Neural cell (in vitro differentiated cells): Measurements from ENCODE around the gene HCN1. TPM values are rescaled to one million over a fixed set of nuclear protein-coding genes. Genes with fewer than 3 reads are reported as not detected.
"Not testable (repeated sequence)": the region's sequence is repeated elsewhere in the genome, so short reads cannot be mapped to it uniquely, and the experiment has no call there.

Experiments
- H2AFZ ChIP-seq: fragments of 200-600, 300-800 bp; sonication (generic), shearing (Covaris generic); 2 replicates; pipeline ENCODE4 v1.6.0; 2014; ENCODE audit warnings: low read depth, mild to moderate bottlenecking, antibody characterized with exemption, low read length, moderate library complexity
- H3F3A ChIP-seq: fragments of 200-600 bp; shearing (Covaris generic); 2 replicates; pipeline ENCODE4 v1.6.1; 2016; ENCODE audit warnings: mild to moderate bottlenecking, moderate library complexity, mixed read lengths, antibody characterized with exemption, low read length; ENCODE audit not compliant: insufficient read depth, poor library complexity, severe bottlenecking
- H3K27ac ChIP-seq: fragments of 200-600, 300-800 bp; sonication (generic), shearing (Covaris generic); 2 replicates; pipeline ENCODE4 v1.5.1; 2014; ENCODE audit warnings: mild to moderate bottlenecking, low read length, moderate library complexity
- H3K27me3 ChIP-seq: fragments of 300-800, 200-600 bp; sonication (generic), shearing (Covaris generic); 2 replicates; pipeline ENCODE4 v1.6.0; 2014; ENCODE audit warnings: mild to moderate bottlenecking, low read depth, low read length, moderate library complexity; ENCODE audit not compliant: insufficient read depth
- H3K36me3 ChIP-seq: fragments of 300-800, 200-600 bp; sonication (generic), shearing (Covaris generic); 2 replicates; pipeline ENCODE4 v1.5.1; 2014; ENCODE audit warnings: mild to moderate bottlenecking, antibody characterized with exemption, low read length, moderate library complexity; ENCODE audit not compliant: insufficient read depth
- H3K4me2 ChIP-seq: fragments of 300-800, 200-600 bp; sonication (generic), shearing (Covaris generic); 2 replicates; pipeline ENCODE4 v1.6.0; 2014; ENCODE audit warnings: mild to moderate bottlenecking, low read length
- H3K4me3 ChIP-seq: fragments of 300-800, 200-600 bp; sonication (generic), shearing (Covaris generic); 2 replicates; pipeline ENCODE4 v1.5.1; 2014; ENCODE audit warnings: mild to moderate bottlenecking, low read length, moderate library complexity
- H3K79me2 ChIP-seq: fragments of 200-600 bp; shearing (Covaris generic); replicated peaks from 2 replicates; pipeline ENCODE4 v1.6.0; 2014; ENCODE audit warnings: mild to moderate bottlenecking, low read length, moderate library complexity; ENCODE audit not compliant: insufficient read depth
- H3K9ac ChIP-seq: fragments of 300-800, 200-600 bp; sonication (generic), shearing (Covaris generic); 2 replicates; pipeline ENCODE4 v1.6.1; 2016; ENCODE audit warnings: mild to moderate bottlenecking, low read length, mixed read lengths
- H3K9me2 ChIP-seq: fragments of 200-600 bp; shearing (Covaris generic); 2 replicates; pipeline ENCODE4 v1.6.1; 2016; ENCODE audit warnings: mild to moderate bottlenecking, low read length, mixed read lengths; ENCODE audit not compliant: insufficient read depth
- H3K9me3 ChIP-seq: fragments of 200-600, 300-800 bp; sonication (generic), shearing (Covaris generic); 2 replicates; pipeline ENCODE4 v1.6.1; 2016; ENCODE audit warnings: mild to moderate bottlenecking, mixed run types, low read length, moderate library complexity, mixed read lengths
- H4K20me1 ChIP-seq: fragments of 200-600 bp; shearing (Covaris generic); 2 replicates; pipeline ENCODE4 v1.6.1; 2016; ENCODE audit warnings: mild to moderate bottlenecking, mixed run types; ENCODE audit not compliant: insufficient read depth
- EP300 ChIP-seq: fragments of 450-650 bp; conservative IDR thresholded peaks from 2 replicates; pipeline ENCODE4 v1.6.1; 2014; ENCODE audit warnings: antibody characterized with exemption, mild to moderate bottlenecking, moderate library complexity; ENCODE audit not compliant: poor library complexity, severe bottlenecking
- EZH2 ChIP-seq: fragments of 200-600, 300-800 bp; shearing (Covaris generic), sonication (generic); IDR thresholded peaks from 2 replicates; pipeline ENCODE4 v1.6.1; 2014; ENCODE audit warnings: antibody characterized with exemption, low read length, borderline replicate concordance, mild to moderate bottlenecking; ENCODE audit not compliant: insufficient read depth, poor library complexity, severe bottlenecking
- MXI1 ChIP-seq: fragments of 450-650 bp; conservative IDR thresholded peaks from 2 replicates; pipeline ENCODE4 v1.6.1; 2014; ENCODE audit warnings: antibody characterized with exemption, mild to moderate bottlenecking; ENCODE audit not compliant: poor library complexity, severe bottlenecking
- POLR2AphosphoS5 ChIP-seq: IDR thresholded peaks from 2 replicates; pipeline ENCODE4 v1.6.1; 2012
- RAD21 ChIP-seq: fragments of 450-650 bp; conservative IDR thresholded peaks from 2 replicates; pipeline ENCODE4 v1.6.1; 2014; ENCODE audit warnings: antibody characterized with exemption, mild to moderate bottlenecking, moderate library complexity
- REST ChIP-seq: IDR thresholded peaks from 2 replicates; pipeline ENCODE4 v1.6.1; 2012; ENCODE audit warnings: borderline replicate concordance
- SMC3 ChIP-seq: fragments of 450-650 bp; conservative IDR thresholded peaks from 2 replicates; pipeline ENCODE4 v1.6.1; 2014; ENCODE audit warnings: antibody characterized with exemption, mild to moderate bottlenecking, moderate library complexity; ENCODE audit not compliant: poor library complexity
- TAF1 ChIP-seq: IDR thresholded peaks from 2 replicates; pipeline ENCODE4 v1.6.1; 2012; ENCODE audit warnings: low read depth
- polyA plus RNA-seq: library from polyadenylated mRNA; depleted of rRNA; stranded (reverse); fragments of >200 nt; gene quantifications from 2 replicates; pipeline ENCODE4 v1.2.3, GENCODE V29; 2014
- TF ChIP-seq, protein P1 (sequence below): fragments of 450-650 bp; IDR thresholded peaks from 2 replicates; pipeline ENCODE4 v1.5.1; 2014; ENCODE audit warnings: antibody characterized with exemption, mild to moderate bottlenecking, moderate library complexity; ENCODE audit not compliant: poor library complexity, severe bottlenecking

HCN1 gene
- polyA plus RNA-seq, 1 donor from 2014 or later: 1.4 TPM

- TF ChIP-seq RAD21 (no peak), SMC3 (no peak), EP300 (no peak), MXI1 (no peak), TAF1 (no peak), EZH2 (no peak), REST (no peak), POLR2AphosphoS5 (no peak)
- TF ChIP-seq, protein P1, sequence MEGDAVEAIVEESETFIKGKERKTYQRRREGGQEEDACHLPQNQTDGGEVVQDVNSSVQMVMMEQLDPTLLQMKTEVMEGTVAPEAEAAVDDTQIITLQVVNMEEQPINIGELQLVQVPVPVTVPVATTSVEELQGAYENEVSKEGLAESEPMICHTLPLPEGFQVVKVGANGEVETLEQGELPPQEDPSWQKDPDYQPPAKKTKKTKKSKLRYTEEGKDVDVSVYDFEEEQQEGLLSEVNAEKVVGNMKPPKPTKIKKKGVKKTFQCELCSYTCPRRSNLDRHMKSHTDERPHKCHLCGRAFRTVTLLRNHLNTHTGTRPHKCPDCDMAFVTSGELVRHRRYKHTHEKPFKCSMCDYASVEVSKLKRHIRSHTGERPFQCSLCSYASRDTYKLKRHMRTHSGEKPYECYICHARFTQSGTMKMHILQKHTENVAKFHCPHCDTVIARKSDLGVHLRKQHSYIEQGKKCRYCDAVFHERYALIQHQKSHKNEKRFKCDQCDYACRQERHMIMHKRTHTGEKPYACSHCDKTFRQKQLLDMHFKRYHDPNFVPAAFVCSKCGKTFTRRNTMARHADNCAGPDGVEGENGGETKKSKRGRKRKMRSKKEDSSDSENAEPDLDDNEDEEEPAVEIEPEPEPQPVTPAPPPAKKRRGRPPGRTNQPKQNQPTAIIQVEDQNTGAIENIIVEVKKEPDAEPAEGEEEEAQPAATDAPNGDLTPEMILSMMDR: no peak
- Histone ChIP-seq H3F3A (no peaks in the 10 kb centered on the region), H3K27me3 (no peaks in the 10 kb centered on the region), H3K9me2 (no peaks in the 10 kb centered on the region), H3K27ac (no peak overlapping the region), H3K4me2 (no peak overlapping the region), H2AFZ (no peak overlapping the region), H4K20me1 (no peaks in the 10 kb centered on the region), H3K9me3 (no peaks in the 10 kb centered on the region), H3K9ac (no peak overlapping the region), H3K4me3 (no peak overlapping the region), H3K36me3 (no peaks in the 10 kb centered on the region), H3K79me2 (no peaks in the 10 kb centered on the region)
Observed at GRCh38 chr5:45508135-45508534, 188.0 kb downstream of the HCN1 start.

DNA sequence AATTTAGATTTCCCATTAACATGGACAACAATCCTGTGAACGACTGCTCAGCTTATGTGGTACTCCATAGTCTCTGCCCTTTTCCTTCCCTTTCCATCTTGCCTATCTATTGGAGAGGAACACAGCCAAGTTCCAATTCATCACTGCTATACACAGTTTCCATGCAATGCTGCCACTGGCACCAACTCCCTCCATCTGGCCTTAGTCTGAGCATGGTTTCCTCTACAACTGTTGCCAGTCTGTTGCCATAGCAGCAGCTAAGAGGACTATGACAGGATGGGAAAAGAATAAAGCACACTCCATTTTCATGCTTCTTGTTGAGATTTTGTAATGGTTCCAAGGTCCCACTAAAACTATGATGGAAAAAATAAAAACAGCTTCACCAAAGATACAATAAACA is 189.0 kb downstream of the HCN1 start:
- H3K27ac ChIP-seq: peak overlapping the region; percentile 48
- TF ChIP-seq POLR2AphosphoS5: peak; percentile 50
- no peak for TF ChIP-seq EZH2
- peak; percentile 15 for TF ChIP-seq REST
- TF ChIP-seq TAF1: no peak
- peak; percentile 28 for TF ChIP-seq SMC3
- TF ChIP-seq EP300: peak; percentile 72
- TF ChIP-seq RAD21: peak; percentile 30
- TF ChIP-seq, protein P1: no peak
- peak; percentile 70 for TF ChIP-seq MXI1

GRCh38 chr5:45499006-45499405 is 197.2 kb downstream of the HCN1 start:
- not testable (repeated sequence) for H2AFZ ChIP-seq, H3K4me2 ChIP-seq, H3K36me3 ChIP-seq, H4K20me1 ChIP-seq, H3K27me3 ChIP-seq, H3K4me3 ChIP-seq, H3K9ac ChIP-seq, H3K9me2 ChIP-seq, H3K27ac ChIP-seq, H3F3A ChIP-seq, H3K9me3 ChIP-seq, H3K79me2 ChIP-seq

More for the DNA sequence above, 189.0 kb downstream of the HCN1 start:
- no peaks in the 10 kb centered on the region for H3F3A ChIP-seq
- no peak overlapping the region for H3K4me3 ChIP-seq
- H3K4me2 ChIP-seq: no peak overlapping the region
- H3K27me3 ChIP-seq: no peaks in the 10 kb centered on the region
- no peaks in the 10 kb centered on the region for H3K9me2 ChIP-seq
- H2AFZ ChIP-seq: peak overlapping the region; percentile 45
- no peaks in the 10 kb centered on the region for H4K20me1 ChIP-seq
- H3K9ac ChIP-seq: no peak overlapping the region
- no peaks in the 10 kb centered on the region for H3K36me3 ChIP-seq
- H3K9me3 ChIP-seq: no peaks in the 10 kb centered on the region
- H3K79me2 ChIP-seq: no peaks in the 10 kb centered on the region
